Right atrium auricular region (tissue), 2 donors: ENCODE results near the gene DNAJC5. TPM values are rescaled to one million over a fixed set of nuclear protein-coding genes. Genes with fewer than 3 reads are reported as not detected.

ENCODE experiments used
- DNase-seq: peaks from one replicate; pipeline ENCODE4 v3.0.0-alpha.2; 2019; ENCODE audit warnings: low spot score
- H3K27ac ChIP-seq, 2 donors: fragments of 200-600 bp; sonication (generic); 1 replicate in 1 of 2; 2 replicates in 1 of 2; pipeline ENCODE4 v1.5.1; 2016 to 2019
- H3K27me3 ChIP-seq, 2 donors: fragments of 200-600 bp; sonication (generic); one replicate each; pipeline versions ENCODE4 v1.5.1 to v1.6.0; 2017 to 2019
- H3K36me3 ChIP-seq: fragments of 200-600 bp; sonication (generic); one replicate; pipeline ENCODE4 v1.5.1; 2016
- H3K4me1 ChIP-seq, 2 donors: fragments of 200-600 bp; sonication (generic); one replicate each; pipeline versions ENCODE4 v1.5.1 to v1.6.0; 2017 to 2019
- H3K4me3 ChIP-seq, 2 donors: fragments of 200-600 bp; sonication (generic); 1 replicate in 1 of 2; 2 replicates in 1 of 2; pipeline ENCODE4 v1.5.1; 2017 to 2019; ENCODE audit warnings: mild to moderate bottlenecking in 1 of 2, moderate library complexity in 1 of 2
- H3K9me3 ChIP-seq, 2 donors: fragments of 200-600 bp; sonication (generic); one replicate each; pipeline ENCODE4 v1.5.1; 2019
- CTCF ChIP-seq, 2 donors: fragments of 200-600 bp; sonication (generic); IDR thresholded peaks; one replicate each; pipeline ENCODE4 v1.5.1; 2019; ENCODE audit warnings: antibody characterized with exemption in 2 of 2
- total RNA-seq, 2 donors: library from RNA; depleted of rRNA; stranded (reverse); fragments of >200 nt; gene quantifications; one replicate each; pipeline ENCODE4 v1.1.0, GENCODE V29; 2016

The DNAJC5 gene
- total RNA-seq, 2 donors from 2014 or later = 41.2 to 43.8 TPM

- Histone ChIP-seq H3K9me3 (no peaks in the 10 kb centered on the region), H3K36me3 (peaks cover 53% of the 10 kb centered on the region), H3K27me3 (no peaks in the 10 kb centered on the region), H3K4me3 (no peak overlapping the region), H3K27ac (peak overlapping the region; percentile 88 to 98), H3K4me1 (peaks cover 0 to 70% of the 10 kb centered on the region in 2 donors)
- TF ChIP-seq CTCF (IDR thresholded peaks at IDR 0.05) = no peak
- no peak for DNase-seq
Observed at GRCh38 chr20:63945031-63945658, 50.2 kb downstream of the DNAJC5 start.

- Histone ChIP-seq H3K4me1 (peaks cover 0 to 81% of the 10 kb centered on the region in 2 donors), H3K27ac (peak overlapping the region; percentile 88 to 98), H3K27me3 (no peaks in the 10 kb centered on the region), H3K9me3 (no peaks in the 10 kb centered on the region), H3K4me3 (no peak overlapping the region), H3K36me3 (peaks cover 43% of the 10 kb centered on the region)
- TF ChIP-seq CTCF (IDR thresholded peaks at IDR 0.05) = no peak
- DNase-seq = no peak
Observed at GRCh38 chr20:63945921-63946920, 51.3 kb downstream of the DNAJC5 start.

- H3K4me3 ChIP-seq = no peak overlapping the region
- no peaks in the 10 kb centered on the region for H3K27me3 ChIP-seq
- peak overlapping the region; percentile 88 to 98 for H3K27ac ChIP-seq
- peaks cover 39% of the 10 kb centered on the region for H3K36me3 ChIP-seq
- DNase-seq = no peak
- TF ChIP-seq CTCF (IDR thresholded peaks at IDR 0.05) = no peak
- no peaks in the 10 kb centered on the region for H3K9me3 ChIP-seq
- H3K4me1 ChIP-seq = peaks cover 0 to 86% of the 10 kb centered on the region in 2 donors
Observed at GRCh38 chr20:63946986-63947637, 52.2 kb downstream of the DNAJC5 start.

GRCh38 chr20:63947638-63948456, 52.9 kb downstream of the DNAJC5 start:
- Histone ChIP-seq H3K36me3 (peaks cover 34% of the 10 kb centered on the region), H3K4me1 (peaks cover 0 to 86% of the 10 kb centered on the region in 2 donors), H3K4me3 (peak overlapping the region in 1 of 2 donors; percentile 20), H3K27ac (peak overlapping the region; percentile 88 to 98), H3K27me3 (no peaks in the 10 kb centered on the region), H3K9me3 (no peaks in the 10 kb centered on the region)
- peak in 1 of 2 donors; percentile 23 for TF ChIP-seq CTCF (IDR thresholded peaks at IDR 0.05)
- DNase-seq = no peak
